HG02588 (cell line): Measurements from ENCODE around the gene SLC49A3.
"Not testable (repeated sequence)": the region's sequence is repeated elsewhere in the genome, so short reads cannot be mapped to it uniquely, and the experiment has no call there.

Source experiments
- ATAC-seq: cut with Tn5 transposase; IDR thresholded peaks from one replicate; pipeline ENCODE4 v1.9.1; 2021; ENCODE audit warnings: mild to moderate bottlenecking, moderate library complexity; ENCODE audit not compliant: unreplicated experiment

Gene SLC49A3

GRCh38 chr4:703336-704197 lies 14.6 kb upstream of the SLC49A3 start:
- ATAC-seq, result no peak

DNA sequence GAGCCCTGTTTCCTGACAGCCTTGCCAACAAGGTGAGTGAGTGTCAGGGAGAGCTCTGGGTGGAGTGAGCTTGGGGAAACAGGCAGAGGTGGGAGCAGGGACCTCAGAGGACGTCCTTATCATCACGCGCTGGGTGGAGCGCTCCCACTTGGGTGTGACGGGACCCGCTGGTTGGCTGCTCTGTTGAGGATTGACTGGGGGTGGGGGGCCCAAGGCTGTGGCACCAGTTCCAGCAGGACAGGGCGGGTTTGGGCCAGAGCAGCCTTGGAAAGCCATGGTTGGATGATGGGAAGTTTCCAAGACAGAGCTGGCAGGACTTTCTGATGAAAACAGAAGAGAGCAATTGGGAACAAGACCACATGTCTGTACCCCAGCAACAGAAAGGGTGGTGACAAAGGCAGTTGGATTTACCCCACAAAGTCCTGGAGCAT lies 13.7 kb upstream of the SLC49A3 start:
- no peak for ATAC-seq

DNA sequence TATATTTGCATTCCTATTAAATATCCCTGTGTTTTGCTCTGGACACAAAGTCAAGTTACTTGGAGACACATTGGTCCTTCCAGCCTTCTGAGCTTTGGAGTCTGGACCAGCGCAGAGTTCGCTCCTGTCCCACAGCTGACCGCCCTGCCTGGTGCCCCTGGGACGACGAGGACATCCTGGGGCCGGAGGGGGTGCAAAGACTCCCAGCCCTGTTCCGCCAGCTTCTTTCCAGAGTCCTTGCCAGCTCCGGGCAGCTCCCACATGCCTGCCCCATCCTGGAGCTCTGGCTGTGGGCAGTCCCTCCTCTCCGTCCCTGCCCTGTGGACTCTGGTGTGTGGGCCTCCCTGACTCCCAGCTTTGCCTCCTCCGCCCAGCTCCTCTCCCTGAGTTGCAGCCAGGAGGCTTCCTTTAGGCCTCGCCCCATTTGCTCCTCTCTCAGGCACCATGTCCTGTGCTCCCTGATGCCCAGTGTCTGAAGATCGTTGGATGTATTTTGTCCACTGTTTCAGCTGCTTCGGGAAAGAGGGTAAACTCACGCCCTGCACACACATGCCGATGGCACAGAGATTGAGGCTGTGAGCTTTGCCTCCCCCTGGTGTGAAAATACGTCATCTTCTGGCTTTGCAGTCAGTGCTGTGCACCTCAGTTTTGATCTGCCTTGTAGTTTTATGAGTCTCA lies 11.8 kb upstream of the SLC49A3 start:
- no peak for ATAC-seq

DNA sequence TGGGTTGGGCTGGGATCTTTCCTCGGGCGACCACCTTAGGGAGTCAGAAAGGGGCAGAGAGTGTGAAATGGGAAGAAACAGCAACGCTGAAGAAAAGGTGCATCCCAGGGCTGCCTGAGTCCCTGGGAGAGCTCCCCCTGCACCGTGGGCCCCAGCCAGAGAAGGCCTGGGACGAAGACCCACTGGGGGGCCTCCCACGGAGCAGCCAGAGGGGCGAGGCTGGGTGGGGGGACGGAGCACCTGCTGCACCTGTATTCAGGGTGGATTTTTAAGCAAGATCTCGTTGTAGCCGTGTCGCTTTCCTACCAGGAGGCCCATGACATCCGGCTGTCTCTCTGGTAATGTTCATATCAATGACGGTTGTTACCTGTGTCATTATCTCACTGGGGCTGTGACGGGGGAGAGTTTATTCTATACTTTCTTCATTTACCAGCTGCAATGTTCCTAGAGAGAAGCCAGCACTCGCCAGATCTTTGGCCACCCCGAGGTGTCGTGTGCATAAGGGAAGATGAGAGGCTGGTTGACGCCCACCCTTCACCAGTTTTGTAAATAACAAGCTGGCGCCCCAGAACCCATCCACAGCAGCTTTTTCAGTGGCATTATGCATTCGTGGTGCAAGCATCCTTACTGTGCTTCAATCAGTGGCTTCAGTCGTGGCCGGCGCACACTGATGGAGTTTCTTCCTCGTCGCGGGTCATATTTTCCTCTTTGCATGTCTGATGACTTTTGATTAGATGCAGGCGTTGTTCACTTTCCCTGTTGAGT lies 11.0 kb upstream of the SLC49A3 start:
- ATAC-seq, result no peak

DNA sequence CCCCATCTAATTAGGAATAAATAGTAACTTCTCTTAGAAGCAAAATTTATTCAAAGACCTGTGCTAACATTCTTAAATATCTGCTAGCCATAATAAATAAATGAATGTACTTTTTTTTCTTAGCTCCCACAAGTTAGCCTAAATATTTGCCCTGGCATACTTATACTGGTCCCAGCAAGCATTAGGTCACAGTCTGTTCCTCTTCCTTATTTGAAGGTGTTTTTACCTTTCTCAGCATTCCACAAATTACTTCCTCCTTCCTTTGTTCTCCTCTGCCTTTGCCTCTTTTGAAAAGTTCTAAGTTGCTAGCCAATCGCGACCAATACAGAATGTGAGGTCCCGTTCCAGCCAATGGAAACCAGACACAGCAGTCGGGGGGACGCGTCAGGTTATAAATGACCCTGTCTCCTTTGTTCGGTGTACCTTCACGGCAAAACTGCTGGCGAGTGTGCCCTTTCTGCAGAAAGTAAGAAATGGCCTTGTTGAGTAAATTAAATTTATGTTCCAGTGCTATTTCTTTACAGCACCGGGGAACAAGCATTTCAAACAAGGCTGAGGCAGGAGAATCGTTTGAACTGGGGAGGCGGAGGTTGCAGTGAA lies 5.5 kb upstream of the SLC49A3 start:
- ATAC-seq, result not testable (repeated sequence)

- ATAC-seq, result no peak
These were observed 4.0 kb upstream of the SLC49A3 start for GRCh38 chr4:692771-693554.

- no peak for ATAC-seq
These were observed 772 bp upstream of the SLC49A3 start for GRCh38 chr4:689723-690122.

DNA sequence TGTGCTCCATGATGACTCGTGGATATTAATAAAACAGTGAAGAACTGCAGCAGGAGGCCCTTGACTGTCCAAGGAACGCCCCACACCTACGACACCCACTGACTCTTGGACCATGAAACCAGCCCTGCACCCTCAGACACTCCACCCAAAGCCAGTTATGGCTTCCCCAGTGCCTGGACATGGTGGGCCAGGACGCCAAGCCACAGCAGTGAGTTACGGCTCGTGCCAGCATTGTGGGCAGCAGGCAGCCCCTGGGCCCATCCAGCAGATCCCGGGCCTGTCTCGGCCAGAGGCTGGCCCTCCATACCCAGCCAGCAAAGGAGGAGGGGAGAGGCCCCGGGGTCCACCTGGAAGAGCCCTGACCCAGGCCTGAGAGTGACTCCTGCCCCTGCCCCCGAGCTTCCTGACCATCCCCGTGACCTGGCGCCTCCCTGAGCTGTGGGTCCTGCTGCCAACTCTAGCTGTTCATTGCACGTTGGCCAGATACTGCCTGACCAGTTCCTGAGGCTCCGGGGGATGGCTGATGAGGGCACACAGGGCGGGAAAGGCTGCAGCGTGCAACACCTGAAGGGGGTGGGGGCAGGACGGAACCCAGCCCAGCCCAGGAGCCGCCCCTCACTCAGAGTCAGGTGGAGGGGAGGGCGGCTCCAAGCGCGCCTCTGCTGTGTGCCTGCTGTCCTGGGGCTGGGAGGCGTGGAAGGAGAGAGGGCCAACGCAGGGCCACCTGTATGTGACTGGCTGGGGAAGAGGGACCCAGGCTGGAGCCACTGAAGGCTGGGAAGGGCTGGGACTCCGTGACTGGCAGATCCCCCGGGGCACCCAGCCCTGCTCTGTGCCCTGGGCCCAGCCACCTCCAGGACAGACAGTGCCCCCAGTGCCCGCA lies 739 bp downstream of the SLC49A3 start:
- ATAC-seq, result no peak

GRCh38 chr4:687048-687970 lies 1.6 kb downstream of the SLC49A3 start:
- no peak for ATAC-seq

DNA sequence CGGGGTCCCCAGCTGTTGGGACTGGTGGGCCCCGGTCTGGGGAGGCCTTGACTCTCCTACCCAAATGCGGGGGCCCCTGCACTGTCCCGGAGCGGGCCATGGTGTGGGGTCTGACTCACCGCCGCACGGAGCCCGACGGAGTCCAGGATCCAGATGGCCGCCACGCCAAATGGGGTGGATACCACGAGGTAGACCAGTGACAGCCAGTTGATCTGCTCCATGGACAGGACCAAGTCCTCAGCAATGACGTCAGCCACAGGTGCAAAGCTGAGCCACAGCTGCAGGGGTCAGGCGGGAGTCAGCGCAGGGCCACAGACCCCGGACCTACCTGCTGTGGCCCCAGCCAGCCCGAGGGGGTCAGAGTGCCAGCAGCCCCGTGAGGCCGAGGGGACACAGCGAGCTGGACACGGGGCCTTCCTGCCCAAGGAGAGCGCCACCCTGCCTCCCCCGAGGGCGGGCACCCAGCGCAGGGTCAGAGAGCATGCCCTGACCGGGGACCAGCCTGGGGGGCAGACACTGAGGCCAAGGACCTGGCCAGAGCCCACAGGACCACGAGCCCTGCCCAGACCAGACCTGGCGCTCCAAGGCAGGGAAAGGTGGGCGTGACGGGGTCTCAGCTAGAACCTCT lies 2.4 kb downstream of the SLC49A3 start:
- no peak for ATAC-seq

DNA sequence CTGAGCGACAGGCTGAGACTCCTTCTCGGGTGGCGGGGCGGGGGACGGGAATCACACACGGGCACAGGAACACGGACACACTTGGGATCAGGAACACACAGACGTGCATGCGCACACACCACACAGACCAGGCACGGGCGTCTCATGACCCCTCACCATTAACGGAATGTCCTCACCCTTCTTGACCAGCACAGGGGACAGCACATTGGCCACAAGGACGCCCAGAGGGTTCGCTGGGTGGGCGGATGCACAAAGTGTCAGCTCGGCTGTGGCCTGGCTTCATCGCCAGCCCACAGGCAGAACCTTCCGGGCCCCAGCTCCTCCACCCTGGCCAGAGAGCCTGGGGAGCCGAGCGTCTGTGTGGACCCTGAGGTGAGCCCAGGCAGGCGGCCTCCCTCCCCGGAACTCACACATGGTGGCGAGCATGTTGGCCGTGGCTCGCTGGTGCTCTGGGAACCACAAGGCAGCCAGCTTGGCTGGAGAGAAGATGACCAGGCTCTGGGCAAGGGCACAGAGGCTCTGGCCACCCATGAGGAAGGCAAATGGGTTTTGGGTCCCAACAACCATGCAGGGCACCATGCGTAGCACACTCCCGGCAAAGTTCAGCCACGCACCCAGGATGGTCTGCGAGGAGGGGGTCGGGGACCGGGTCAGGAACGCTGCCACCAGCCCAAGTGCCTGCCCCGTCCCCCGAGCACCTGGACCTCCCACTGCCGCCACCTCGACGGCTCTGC lies 3.1 kb downstream of the SLC49A3 start:
- no peak for ATAC-seq

DNA sequence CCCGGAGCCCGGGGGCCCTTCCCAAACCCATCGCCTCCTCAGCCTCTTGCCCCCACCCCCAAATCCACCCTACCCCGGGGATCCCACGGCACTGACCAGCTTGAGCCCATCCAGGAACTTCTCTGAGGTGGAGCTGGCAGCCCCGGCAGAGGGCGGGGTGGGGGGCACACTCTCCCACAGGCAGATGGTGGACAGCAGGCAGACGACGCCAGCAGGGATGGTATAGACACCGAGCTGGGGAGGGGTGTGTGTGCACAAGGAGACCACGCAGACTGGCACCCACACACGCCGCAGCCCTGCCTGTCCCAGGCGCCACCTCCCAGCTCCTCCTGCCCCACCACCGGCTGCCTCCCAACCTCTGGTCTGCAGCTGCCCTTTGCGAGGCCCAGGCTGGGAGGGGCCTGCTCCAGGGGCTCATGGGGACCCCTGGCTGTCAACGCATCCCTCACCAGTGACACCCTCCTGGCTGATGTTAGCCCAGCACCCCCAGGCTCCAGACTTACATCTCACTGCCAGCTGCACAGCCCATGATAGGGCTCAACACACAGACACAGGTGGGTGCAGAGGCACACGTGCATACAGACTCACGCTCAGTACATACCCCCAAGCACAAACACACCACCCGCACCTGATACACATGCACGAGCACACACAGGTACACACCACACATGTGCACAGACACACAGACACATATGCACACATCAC lies 4.2 kb downstream of the SLC49A3 start:
- ATAC-seq, result no peak

DNA sequence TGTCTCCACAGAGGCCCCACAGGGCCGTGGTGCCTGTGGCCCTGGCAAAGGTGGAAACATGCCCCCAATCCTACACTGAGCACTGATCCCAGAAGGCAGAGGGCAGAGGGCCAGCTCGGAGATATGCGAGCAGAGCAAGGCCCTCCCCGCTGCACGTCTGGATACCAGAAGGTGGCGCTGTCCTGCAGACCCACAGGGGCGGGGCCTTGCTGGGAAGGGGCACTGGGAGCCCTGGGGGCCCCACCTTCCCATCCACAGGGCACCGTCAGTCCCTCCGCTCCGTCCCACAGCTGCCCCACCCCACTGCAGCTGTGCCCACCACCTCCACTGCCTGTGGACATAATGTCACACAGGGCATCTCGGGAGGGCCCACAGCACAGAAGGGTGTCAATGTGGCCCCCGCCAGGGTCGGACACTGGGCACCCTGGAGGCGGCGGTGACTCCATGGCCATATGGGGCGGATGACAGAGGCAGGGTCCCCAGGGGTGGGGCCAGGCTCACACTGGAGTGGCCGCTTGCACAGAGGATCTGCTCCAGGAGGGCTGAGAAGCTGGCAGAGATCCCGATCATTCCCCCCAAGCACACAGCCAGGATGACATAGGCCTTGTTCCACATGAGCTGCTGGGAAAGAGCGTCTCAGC lies 4.8 kb downstream of the SLC49A3 start:
- no peak for ATAC-seq

GRCh38 chr4:683247-683897 lies 5.6 kb downstream of the SLC49A3 start:
- no peak for ATAC-seq

DNA sequence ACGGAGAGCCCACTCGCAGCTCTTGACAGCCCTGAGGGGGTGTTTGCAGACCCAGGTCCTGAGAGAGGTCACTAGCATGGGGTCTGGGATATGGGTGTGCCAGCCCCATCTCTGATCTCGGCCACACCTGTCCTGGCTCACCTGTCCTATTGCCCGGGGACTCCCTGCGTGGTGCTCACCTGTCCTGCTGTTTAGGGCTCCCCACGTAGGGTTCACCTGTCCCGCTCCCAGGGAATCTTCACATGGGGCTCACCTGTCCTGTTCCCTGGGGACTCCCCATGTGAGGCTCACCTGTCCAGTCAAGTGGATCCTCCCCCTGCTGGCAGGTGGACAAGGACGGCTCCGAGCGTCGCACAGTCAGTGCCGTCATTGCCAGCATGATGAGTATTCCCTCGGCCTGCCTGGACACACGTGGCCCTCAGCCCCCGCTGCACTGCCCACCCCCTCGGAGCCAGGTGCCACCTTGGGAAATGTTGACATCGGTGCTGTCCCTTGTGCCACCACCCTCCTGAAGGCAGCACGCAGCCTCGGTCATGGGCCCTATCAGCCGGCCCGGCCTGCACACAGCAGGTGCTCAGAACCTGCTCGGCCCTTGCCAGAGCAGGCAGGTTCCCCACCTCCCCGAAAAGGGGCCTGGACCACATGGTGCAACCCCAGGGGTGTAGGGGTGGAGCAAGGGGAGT lies 6.3 kb downstream of the SLC49A3 start:
- ATAC-seq, result no peak
